Measurements from ENCODE around the gene TGFBR2. TPM values are rescaled to one million over a fixed set of nuclear protein-coding genes. Genes with fewer than 3 reads are reported as not detected.

TGFBR2 gene
- total and polyA plus RNA-seq, 2 experiments from 2014 or later: 4.7 to 13.0 TPM

DNA sequence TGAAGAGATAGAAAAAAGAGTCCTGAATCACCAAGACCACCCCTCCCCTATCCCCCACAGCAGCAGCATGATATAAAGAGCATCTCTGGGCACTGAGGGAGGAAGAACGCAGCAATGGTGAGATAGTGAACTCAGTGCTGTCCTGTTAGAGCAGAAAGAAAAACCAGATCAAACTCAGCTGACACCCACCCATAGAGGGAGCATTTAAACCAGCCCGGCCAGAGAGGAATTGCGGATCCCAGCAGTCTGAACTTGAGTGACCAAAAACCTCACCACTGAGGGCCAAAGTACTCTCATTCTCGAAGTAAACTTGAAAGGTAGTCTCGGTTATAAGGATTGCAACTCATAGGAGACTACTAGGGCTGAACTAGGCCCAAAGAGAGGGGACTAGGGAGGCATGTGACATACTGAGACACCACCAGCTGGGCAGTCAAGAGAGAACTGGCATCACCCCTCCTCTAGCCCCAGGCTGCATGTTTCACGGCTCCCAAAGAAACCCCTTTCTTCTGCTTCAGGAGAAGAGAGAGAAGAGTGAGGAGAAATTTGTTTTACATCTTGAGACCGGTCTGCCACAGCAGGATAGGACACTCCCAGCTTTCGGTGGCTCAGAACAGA is 39.2 kb upstream of the TGFBR2 start:
- peak; percentile 49 for DNase-seq (ENCODE audit: low spot score)
- Histone ChIP-seq H3K27ac (ENCODE audit: low read depth) (no peak overlapping the region), H3K4me3 (no peak overlapping the region), H2AFZ (peak overlapping the region; percentile 76), H3F3A (replicated peaks; ENCODE audit: low read depth) (no peaks in the 10 kb centered on the region), H3K36me3 (ENCODE audit: insufficient read depth) (no peaks in the 10 kb centered on the region), H3K79me2 (replicated peaks; ENCODE audit: insufficient read depth) (no peaks in the 10 kb centered on the region), H3K9me2 (ENCODE audit: insufficient read depth) (no peaks in the 10 kb centered on the region), H3K4me2 (no peak overlapping the region), H3K4me1 (ENCODE audit: insufficient read depth) (0 out of 2 replicates have a peak, but pooled peaks cover 11% of the 10 kb centered on the region), H4K20me1 (replicated peaks; ENCODE audit: insufficient read depth) (no peaks in the 10 kb centered on the region), H3K27me3 (ENCODE audit: insufficient read depth) (no peaks in the 10 kb centered on the region)
- Mint-ChIP-seq H3K4me1 (peaks cover 6% of the 10 kb centered on the region; the same call in 2 of the 3 replicates), H3K36me3 (ENCODE audit: low read depth) (no peaks in the 10 kb centered on the region), H3K27ac (no peak overlapping the region), H3K27me3 (ENCODE audit: insufficient read depth, low read depth, poor library complexity) (peaks cover 2% of the 10 kb centered on the region), H3K4me3 (no peak overlapping the region), H3K9me3 (no peaks in the 10 kb centered on the region)
- TF ChIP-seq ZNF114 (CRISPR knock-in tag; IDR thresholded peaks at IDR 0.05) (no peak), NANOG (IDR thresholded peaks at IDR 0.05; ENCODE audit: borderline replicate concordance) (no peak), EZH2 (IDR thresholded peaks at IDR 0.05; ENCODE audit: low read depth, unreplicated experiment) (no peak)
- TF ChIP-seq, protein P1, sequence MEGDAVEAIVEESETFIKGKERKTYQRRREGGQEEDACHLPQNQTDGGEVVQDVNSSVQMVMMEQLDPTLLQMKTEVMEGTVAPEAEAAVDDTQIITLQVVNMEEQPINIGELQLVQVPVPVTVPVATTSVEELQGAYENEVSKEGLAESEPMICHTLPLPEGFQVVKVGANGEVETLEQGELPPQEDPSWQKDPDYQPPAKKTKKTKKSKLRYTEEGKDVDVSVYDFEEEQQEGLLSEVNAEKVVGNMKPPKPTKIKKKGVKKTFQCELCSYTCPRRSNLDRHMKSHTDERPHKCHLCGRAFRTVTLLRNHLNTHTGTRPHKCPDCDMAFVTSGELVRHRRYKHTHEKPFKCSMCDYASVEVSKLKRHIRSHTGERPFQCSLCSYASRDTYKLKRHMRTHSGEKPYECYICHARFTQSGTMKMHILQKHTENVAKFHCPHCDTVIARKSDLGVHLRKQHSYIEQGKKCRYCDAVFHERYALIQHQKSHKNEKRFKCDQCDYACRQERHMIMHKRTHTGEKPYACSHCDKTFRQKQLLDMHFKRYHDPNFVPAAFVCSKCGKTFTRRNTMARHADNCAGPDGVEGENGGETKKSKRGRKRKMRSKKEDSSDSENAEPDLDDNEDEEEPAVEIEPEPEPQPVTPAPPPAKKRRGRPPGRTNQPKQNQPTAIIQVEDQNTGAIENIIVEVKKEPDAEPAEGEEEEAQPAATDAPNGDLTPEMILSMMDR (conservative IDR thresholded peaks at IDR 0.05; ENCODE audit: low read depth in 2 of 2): peak; percentile 42 to 56
- peak; percentile 71 for ATAC-seq

DNA sequence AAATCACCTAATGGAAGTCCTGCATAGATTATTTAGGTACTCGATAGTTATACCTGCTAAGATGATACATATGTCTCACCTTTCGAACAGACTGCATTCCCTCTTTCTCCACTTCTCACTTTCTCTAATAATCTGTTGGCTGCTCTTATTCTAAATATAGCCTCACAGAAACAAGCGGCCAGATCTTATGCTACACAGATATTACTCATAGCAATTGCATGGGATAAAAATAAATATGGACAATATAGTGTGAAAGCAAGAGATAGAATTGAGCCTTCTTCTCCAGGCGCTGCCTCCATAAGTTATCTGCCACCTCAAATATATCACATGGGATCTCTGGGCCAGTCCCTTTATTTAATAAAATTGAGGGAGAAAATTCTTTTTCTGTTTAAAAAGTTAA is 29.5 kb upstream of the TGFBR2 start:
- no peak overlapping the region for H3K4me2 ChIP-seq
- peaks cover 15% of the 10 kb centered on the region for H3K4me1 ChIP-seq (ENCODE audit: insufficient read depth)
- Mint-ChIP-seq H3K27me3 (ENCODE audit: insufficient read depth, low read depth, poor library complexity) (no peaks in the 10 kb centered on the region), H3K9me3 (no peaks in the 10 kb centered on the region), H3K27ac (no peak overlapping the region), H3K36me3 (ENCODE audit: low read depth) (no peaks in the 10 kb centered on the region), H3K4me3 (no peak overlapping the region), H3K4me1 (peaks cover 13% of the 10 kb centered on the region)
- ATAC-seq (no peak), DNase-seq (ENCODE audit: low spot score) (no peak)
- H3K79me2 ChIP-seq (replicated peaks; ENCODE audit: insufficient read depth): no peaks in the 10 kb centered on the region
- no peak overlapping the region for H3K27ac ChIP-seq (ENCODE audit: low read depth)
- no peaks in the 10 kb centered on the region for H4K20me1 ChIP-seq (replicated peaks; ENCODE audit: insufficient read depth)
- no peaks in the 10 kb centered on the region for H3K36me3 ChIP-seq (ENCODE audit: insufficient read depth)
- no peaks in the 10 kb centered on the region for H3F3A ChIP-seq (replicated peaks; ENCODE audit: low read depth)
- no peak overlapping the region for H2AFZ ChIP-seq
- H3K4me3 ChIP-seq: no peak overlapping the region
- no peaks in the 10 kb centered on the region for H3K9me2 ChIP-seq (ENCODE audit: insufficient read depth)
- H3K27me3 ChIP-seq (ENCODE audit: insufficient read depth): no peaks in the 10 kb centered on the region
- TF ChIP-seq, protein P1 (conservative IDR thresholded peaks at IDR 0.05; ENCODE audit: low read depth in 2 of 2): no peak
- TF ChIP-seq, protein P2, sequence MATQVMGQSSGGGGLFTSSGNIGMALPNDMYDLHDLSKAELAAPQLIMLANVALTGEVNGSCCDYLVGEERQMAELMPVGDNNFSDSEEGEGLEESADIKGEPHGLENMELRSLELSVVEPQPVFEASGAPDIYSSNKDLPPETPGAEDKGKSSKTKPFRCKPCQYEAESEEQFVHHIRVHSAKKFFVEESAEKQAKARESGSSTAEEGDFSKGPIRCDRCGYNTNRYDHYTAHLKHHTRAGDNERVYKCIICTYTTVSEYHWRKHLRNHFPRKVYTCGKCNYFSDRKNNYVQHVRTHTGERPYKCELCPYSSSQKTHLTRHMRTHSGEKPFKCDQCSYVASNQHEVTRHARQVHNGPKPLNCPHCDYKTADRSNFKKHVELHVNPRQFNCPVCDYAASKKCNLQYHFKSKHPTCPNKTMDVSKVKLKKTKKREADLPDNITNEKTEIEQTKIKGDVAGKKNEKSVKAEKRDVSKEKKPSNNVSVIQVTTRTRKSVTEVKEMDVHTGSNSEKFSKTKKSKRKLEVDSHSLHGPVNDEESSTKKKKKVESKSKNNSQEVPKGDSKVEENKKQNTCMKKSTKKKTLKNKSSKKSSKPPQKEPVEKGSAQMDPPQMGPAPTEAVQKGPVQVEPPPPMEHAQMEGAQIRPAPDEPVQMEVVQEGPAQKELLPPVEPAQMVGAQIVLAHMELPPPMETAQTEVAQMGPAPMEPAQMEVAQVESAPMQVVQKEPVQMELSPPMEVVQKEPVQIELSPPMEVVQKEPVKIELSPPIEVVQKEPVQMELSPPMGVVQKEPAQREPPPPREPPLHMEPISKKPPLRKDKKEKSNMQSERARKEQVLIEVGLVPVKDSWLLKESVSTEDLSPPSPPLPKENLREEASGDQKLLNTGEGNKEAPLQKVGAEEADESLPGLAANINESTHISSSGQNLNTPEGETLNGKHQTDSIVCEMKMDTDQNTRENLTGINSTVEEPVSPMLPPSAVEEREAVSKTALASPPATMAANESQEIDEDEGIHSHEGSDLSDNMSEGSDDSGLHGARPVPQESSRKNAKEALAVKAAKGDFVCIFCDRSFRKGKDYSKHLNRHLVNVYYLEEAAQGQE (IDR thresholded peaks at IDR 0.05; ENCODE audit: unreplicated experiment): no peak
- TF ChIP-seq, protein P3, sequence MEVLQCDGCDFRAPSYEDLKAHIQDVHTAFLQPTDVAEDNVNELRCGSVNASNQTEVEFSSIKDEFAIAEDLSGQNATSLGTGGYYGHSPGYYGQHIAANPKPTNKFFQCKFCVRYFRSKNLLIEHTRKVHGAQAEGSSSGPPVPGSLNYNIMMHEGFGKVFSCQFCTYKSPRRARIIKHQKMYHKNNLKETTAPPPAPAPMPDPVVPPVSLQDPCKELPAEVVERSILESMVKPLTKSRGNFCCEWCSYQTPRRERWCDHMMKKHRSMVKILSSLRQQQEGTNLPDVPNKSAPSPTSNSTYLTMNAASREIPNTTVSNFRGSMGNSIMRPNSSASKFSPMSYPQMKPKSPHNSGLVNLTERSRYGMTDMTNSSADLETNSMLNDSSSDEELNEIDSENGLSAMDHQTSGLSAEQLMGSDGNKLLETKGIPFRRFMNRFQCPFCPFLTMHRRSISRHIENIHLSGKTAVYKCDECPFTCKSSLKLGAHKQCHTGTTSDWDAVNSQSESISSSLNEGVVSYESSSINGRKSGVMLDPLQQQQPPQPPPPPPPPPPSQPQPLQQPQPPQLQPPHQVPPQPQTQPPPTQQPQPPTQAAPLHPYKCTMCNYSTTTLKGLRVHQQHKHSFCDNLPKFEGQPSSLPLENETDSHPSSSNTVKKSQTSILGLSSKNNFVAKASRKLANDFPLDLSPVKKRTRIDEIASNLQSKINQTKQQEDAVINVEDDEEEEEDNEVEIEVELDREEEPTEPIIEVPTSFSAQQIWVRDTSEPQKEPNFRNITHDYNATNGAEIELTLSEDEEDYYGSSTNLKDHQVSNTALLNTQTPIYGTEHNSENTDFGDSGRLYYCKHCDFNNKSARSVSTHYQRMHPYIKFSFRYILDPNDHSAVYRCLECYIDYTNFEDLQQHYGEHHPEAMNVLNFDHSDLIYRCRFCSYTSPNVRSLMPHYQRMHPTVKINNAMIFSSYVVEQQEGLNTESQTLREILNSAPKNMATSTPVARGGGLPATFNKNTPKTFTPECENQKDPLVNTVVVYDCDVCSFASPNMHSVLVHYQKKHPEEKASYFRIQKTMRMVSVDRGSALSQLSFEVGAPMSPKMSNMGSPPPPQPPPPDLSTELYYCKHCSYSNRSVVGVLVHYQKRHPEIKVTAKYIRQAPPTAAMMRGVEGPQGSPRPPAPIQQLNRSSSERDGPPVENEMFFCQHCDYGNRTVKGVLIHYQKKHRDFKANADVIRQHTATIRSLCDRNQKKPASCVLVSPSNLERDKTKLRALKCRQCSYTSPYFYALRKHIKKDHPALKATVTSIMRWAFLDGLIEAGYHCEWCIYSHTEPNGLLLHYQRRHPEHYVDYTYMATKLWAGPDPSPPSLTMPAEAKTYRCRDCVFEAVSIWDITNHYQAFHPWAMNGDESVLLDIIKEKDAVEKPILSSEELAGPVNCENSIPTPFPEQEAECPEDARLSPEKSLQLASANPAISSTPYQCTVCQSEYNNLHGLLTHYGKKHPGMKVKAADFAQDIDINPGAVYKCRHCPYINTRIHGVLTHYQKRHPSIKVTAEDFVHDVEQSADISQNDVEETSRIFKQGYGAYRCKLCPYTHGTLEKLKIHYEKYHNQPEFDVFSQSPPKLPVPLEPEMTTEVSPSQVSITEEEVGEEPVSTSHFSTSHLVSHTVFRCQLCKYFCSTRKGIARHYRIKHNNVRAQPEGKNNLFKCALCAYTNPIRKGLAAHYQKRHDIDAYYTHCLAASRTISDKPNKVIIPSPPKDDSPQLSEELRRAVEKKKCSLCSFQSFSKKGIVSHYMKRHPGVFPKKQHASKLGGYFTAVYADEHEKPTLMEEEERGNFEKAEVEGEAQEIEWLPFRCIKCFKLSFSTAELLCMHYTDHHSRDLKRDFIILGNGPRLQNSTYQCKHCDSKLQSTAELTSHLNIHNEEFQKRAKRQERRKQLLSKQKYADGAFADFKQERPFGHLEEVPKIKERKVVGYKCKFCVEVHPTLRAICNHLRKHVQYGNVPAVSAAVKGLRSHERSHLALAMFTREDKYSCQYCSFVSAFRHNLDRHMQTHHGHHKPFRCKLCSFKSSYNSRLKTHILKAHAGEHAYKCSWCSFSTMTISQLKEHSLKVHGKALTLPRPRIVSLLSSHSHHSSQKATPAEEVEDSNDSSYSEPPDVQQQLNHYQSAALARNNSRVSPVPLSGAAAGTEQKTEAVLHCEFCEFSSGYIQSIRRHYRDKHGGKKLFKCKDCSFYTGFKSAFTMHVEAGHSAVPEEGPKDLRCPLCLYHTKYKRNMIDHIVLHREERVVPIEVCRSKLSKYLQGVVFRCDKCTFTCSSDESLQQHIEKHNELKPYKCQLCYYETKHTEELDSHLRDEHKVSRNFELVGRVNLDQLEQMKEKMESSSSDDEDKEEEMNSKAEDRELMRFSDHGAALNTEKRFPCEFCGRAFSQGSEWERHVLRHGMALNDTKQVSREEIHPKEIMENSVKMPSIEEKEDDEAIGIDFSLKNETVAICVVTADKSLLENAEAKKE (CRISPR knock-in tag; IDR thresholded peaks at IDR 0.05): no peak

All from GM23338 (cell line).